Measurements from ENCODE around the gene DVL2.

DNA sequence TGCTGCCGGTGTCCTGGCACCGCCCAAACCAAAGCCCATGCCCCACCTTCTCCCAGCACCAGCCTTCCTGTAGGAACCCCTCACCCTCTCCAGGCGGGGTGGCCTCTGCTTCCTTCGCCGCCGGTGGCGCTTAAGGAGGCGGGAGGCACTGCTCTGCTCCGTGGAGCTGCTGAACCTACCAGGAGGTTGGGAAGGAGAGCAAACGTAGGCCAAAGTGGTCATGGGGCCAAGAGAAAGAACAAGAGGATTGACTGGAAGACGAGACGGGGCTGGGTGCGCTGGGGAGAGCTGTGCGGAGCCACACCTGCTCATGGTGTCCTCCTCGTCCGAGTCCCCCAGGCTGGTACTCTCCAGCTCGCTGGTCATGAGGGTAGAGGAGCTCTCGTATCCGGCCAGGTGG lies 4.8 kb downstream of the DVL2 start:
- TF ChIP-seq, protein P1, sequence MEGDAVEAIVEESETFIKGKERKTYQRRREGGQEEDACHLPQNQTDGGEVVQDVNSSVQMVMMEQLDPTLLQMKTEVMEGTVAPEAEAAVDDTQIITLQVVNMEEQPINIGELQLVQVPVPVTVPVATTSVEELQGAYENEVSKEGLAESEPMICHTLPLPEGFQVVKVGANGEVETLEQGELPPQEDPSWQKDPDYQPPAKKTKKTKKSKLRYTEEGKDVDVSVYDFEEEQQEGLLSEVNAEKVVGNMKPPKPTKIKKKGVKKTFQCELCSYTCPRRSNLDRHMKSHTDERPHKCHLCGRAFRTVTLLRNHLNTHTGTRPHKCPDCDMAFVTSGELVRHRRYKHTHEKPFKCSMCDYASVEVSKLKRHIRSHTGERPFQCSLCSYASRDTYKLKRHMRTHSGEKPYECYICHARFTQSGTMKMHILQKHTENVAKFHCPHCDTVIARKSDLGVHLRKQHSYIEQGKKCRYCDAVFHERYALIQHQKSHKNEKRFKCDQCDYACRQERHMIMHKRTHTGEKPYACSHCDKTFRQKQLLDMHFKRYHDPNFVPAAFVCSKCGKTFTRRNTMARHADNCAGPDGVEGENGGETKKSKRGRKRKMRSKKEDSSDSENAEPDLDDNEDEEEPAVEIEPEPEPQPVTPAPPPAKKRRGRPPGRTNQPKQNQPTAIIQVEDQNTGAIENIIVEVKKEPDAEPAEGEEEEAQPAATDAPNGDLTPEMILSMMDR (IDR thresholded peaks at IDR 0.05; ENCODE audit: low read length): no peak
- no peak for TF ChIP-seq EZH2 (IDR thresholded peaks at IDR 0.05; ENCODE audit: borderline replicate concordance, low read length)

All from OCI-LY1 (cell line).